RWPE1 (cell line): ENCODE results near the gene FRYL.

Experiments
- CTCF ChIA-PET: fragments of 350-600 bp; sonication (Branson Sonifier 250); formaldehyde crosslinking; extraction: SDS; loops from one replicate; lab custom pipeline; 2021; lab: Yijun Ruan, JAX
- POLR2A ChIA-PET: fragments of 400-600 bp; formaldehyde crosslinking; extraction: SDS; loops from one replicate; lab custom pipeline; 2020; ENCODE audit warnings: antibody characterized with exemption; ENCODE audit not compliant: low non-redundant PET; lab: Yijun Ruan, JAX
- DNase-seq: peaks from one replicate; pipeline ENCODE4 v3.0.0; 2012; ENCODE audit warnings: low spot score
- H3K27ac ChIP-seq: fragments of 450-650 bp; 2 replicates; pipeline ENCODE4 v1.5.1; 2017
- TF ChIP-seq, protein P1 (sequence below): fragments of 450-650 bp; conservative IDR thresholded peaks from 2 replicates; pipeline ENCODE4 v1.5.1; 2017; ENCODE audit warnings: low read depth, mild to moderate bottlenecking

Gene FRYL

DNA sequence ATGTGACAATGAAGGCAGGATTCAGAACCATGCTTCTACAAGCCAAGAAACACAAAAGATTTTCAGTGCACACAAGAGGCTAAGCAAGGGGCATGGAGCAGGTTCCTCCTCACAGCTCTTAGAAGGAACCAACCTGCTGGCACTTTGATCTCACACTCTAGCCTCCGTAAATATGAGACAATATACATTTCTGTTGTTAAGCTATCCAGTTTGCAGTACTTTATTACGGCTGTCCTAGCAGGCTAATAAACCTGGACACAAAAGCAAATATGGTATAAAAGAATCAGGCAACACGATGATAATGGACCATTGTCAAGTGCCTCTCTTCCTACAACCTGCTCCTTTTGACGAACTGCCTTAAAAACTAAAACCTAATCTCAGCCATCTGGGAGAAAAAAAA lies 175.6 kb downstream of the FRYL start:
- POLR2A ChIA-PET: no interaction called here
- CTCF ChIA-PET: interaction anchor here (0.7 kb wide), 1 partner anchor 326 kb away, joined by 3 read pairs; no protein-coding TSS in a partner anchor
- DNase-seq: no peak
- H3K27ac ChIP-seq: no peak overlapping the region
- TF ChIP-seq, protein P1, sequence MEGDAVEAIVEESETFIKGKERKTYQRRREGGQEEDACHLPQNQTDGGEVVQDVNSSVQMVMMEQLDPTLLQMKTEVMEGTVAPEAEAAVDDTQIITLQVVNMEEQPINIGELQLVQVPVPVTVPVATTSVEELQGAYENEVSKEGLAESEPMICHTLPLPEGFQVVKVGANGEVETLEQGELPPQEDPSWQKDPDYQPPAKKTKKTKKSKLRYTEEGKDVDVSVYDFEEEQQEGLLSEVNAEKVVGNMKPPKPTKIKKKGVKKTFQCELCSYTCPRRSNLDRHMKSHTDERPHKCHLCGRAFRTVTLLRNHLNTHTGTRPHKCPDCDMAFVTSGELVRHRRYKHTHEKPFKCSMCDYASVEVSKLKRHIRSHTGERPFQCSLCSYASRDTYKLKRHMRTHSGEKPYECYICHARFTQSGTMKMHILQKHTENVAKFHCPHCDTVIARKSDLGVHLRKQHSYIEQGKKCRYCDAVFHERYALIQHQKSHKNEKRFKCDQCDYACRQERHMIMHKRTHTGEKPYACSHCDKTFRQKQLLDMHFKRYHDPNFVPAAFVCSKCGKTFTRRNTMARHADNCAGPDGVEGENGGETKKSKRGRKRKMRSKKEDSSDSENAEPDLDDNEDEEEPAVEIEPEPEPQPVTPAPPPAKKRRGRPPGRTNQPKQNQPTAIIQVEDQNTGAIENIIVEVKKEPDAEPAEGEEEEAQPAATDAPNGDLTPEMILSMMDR: no peak

DNA sequence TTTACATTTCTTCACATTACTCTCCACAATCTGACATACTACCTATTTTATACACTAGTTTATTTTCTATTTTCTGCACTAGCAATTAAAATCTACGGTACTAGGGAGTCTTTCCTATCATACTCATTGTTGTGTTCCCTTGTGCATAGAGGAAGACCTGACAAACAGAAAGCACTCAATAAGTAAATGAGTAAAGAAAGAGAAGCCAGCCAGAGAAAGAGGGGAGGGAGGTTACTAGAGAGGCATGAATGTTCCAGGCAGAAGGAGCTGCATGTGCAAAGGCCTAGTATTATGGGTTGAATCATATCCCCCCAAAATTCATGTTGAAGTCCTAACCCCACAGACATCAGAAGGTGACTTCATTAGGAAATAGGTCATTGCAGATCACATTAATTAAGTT lies 176.0 kb downstream of the FRYL start:
- ChIA-PET POLR2A (interaction anchor here (0.5 kb wide), 1 partner anchor 367 kb away, joined by 3 read pairs; no protein-coding TSS in a partner anchor), CTCF (interaction anchor here (0.6 to 0.7 kb wide), 3 partner anchors 78 to 326 kb away, joined by 3 read pairs; no protein-coding TSS in a partner anchor)
- no peak overlapping the region for H3K27ac ChIP-seq
- TF ChIP-seq, protein P1: no peak
- no peak for DNase-seq

DNA sequence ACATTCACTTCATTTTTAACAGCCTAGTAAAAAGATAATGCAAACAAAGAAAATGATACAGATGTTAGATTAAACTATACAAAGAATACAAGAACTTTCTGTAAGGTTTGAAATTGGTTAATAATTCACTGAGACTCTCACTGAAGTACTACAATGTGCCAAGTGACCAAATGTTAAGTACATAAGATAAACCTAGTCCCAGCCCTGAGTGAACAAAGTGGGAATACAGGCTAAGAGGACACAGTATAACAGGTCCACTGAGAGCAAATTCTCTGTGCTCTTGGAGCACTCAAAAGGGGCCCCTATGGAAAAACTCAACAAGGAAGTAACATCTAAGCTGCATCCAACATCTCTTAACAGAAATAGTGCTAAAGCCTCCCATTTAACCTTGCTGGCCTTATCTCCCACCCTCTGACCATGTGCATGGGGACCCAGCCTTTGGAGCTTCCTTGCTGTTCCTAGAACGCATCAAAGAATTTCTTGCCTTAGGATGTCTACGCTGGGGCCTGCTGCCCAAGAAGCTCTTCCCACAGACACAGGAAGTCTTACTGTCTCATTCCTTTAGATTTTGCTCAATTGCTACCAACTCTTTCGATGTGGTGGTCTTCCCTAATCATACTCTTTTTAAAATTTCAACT lies 176.6 kb downstream of the FRYL start:
- DNase-seq: no peak
- POLR2A ChIA-PET: interaction anchor here (0.5 kb wide), 1 partner anchor 368 kb away, joined by 3 read pairs; no protein-coding TSS in a partner anchor
- TF ChIP-seq, protein P1: no peak
- no peak overlapping the region for H3K27ac ChIP-seq
- CTCF ChIA-PET: interaction anchor here (0.6 kb wide), 3 partner anchors 25 to 94 kb away, joined by 3 to 5 read pairs (median 3); no protein-coding TSS in a partner anchor

DNA sequence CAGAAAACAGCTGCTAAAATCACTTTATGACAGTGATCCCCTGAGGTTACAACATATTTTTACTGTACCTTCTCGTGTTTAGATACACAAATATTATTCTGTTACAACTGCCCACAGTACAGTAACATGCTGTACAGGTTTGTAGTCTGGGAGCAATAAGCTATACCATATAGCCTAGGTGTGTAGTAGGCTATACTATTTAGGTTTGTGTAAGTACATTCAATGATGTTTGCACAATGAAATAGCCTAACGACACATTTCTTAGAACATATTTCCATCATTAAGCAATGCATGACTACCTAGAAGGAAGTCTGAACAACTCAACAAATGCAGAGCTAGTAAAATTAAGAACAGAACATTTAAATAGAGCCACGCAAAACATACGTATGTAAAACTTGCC lies 177.3 kb downstream of the FRYL start:
- DNase-seq: no peak
- ChIA-PET CTCF (interaction anchor here (0.6 to 0.9 kb wide), 2 partner anchors 24 to 26 kb away, joined by 3 to 5 read pairs; no protein-coding TSS in a partner anchor), POLR2A (no interaction called here)
- TF ChIP-seq, protein P1: no peak
- H3K27ac ChIP-seq: no peak overlapping the region

GRCh38 chr4:48602222-48602621 lies 177.9 kb downstream of the FRYL start:
- ChIA-PET POLR2A (no interaction called here), CTCF (interaction anchor here (0.9 kb wide), 1 partner anchor 27 kb away, joined by 3 read pairs; no protein-coding TSS in a partner anchor)
- H3K27ac ChIP-seq: no peak overlapping the region
- TF ChIP-seq, protein P1: no peak
- peak; percentile 54 for DNase-seq

DNA sequence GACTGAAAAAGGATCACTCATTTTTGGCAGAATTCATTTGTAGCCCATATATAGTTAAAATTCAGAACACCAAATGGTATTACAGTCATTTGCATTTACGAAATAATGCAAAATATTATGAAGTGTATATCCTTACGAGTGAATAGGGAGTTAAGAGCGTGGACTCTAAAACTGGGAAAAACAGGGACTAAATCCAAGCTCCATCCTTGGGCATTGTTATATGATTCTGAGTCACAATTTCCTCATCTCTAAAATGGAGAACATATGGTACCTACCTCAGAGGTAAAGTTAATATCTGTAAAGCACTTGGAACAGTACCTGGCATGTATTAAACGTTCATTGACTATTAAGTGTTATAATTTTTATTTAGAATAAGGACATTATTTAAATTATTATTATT lies 183.7 kb downstream of the FRYL start:
- no peak overlapping the region for H3K27ac ChIP-seq
- POLR2A ChIA-PET: no interaction called here
- TF ChIP-seq, protein P1: no peak
- no peak for DNase-seq
- CTCF ChIA-PET: no interaction called here
